Kidney epithelial cell (primary cell): ENCODE measurements around the gene SMPD4. TPM values are rescaled to one million over a fixed set of nuclear protein-coding genes. Genes with fewer than 3 reads are reported as not detected.
"Not testable (repeated sequence)": the region's sequence is repeated elsewhere in the genome, so short reads cannot be mapped to it uniquely, and the experiment has no call there.

Source experiments
- DNase-seq: peaks from one replicate; pipeline ENCODE4 v3.0.0-alpha.2; 2010; ENCODE audit warnings: low read depth
- H3K27me3 ChIP-seq: 2 replicates; pipeline ENCODE4 v1.6.0; 2011; ENCODE audit warnings: low read length; ENCODE audit not compliant: control insufficient read depth, insufficient read depth
- H3K36me3 ChIP-seq: 2 replicates; pipeline ENCODE4 v1.5.1; 2011; ENCODE audit warnings: low read length; ENCODE audit not compliant: control insufficient read depth, insufficient read depth
- H3K4me3 ChIP-seq: 2 replicates; pipeline ENCODE4 v1.5.1; 2011; ENCODE audit warnings: low read depth, mild to moderate bottlenecking, control low read depth, low read length
- total RNA-seq: library from RNA; depleted of rRNA; stranded (reverse); fragments of >200 nt; gene quantifications from 2 replicates; pipeline ENCODE4 v1.2.3, GENCODE V29; 2015
- TF ChIP-seq, protein P1 (sequence below): IDR thresholded peaks from 2 replicates; pipeline ENCODE4 v1.5.1; 2011; ENCODE audit warnings: mild to moderate bottlenecking, moderate library complexity, low read length, control low read depth, inconsistent platforms; ENCODE audit not compliant: insufficient read depth, poor library complexity, severe bottlenecking

SMPD4 gene
- total RNA-seq, 1 donor from 2014 or later: 52.8 TPM

DNA sequence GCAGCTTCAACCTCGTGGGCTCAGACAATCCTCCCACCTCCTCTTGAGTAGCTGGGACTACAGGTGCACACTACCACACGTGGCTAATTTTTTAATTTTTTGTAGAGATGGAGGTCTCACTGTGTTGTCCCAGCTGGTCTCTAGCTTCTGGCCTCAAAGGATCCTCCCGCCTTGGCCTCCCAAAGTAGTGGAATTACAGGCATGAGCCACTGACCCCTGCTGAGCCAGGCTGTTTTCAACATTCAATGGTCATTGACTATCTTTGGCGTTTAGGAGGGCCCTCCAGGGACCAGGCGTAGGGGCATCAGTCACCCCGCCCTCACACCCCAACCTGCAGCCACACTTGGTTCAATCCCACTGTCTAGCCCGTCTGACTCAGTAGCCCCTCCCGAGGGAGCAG is 5.9 kb upstream of the SMPD4 start:
- Histone ChIP-seq H3K36me3 (peaks cover 1% of the 10 kb centered on the region), H3K4me3 (no peak overlapping the region)
- TF ChIP-seq, protein P1, sequence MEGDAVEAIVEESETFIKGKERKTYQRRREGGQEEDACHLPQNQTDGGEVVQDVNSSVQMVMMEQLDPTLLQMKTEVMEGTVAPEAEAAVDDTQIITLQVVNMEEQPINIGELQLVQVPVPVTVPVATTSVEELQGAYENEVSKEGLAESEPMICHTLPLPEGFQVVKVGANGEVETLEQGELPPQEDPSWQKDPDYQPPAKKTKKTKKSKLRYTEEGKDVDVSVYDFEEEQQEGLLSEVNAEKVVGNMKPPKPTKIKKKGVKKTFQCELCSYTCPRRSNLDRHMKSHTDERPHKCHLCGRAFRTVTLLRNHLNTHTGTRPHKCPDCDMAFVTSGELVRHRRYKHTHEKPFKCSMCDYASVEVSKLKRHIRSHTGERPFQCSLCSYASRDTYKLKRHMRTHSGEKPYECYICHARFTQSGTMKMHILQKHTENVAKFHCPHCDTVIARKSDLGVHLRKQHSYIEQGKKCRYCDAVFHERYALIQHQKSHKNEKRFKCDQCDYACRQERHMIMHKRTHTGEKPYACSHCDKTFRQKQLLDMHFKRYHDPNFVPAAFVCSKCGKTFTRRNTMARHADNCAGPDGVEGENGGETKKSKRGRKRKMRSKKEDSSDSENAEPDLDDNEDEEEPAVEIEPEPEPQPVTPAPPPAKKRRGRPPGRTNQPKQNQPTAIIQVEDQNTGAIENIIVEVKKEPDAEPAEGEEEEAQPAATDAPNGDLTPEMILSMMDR: no peak

DNA sequence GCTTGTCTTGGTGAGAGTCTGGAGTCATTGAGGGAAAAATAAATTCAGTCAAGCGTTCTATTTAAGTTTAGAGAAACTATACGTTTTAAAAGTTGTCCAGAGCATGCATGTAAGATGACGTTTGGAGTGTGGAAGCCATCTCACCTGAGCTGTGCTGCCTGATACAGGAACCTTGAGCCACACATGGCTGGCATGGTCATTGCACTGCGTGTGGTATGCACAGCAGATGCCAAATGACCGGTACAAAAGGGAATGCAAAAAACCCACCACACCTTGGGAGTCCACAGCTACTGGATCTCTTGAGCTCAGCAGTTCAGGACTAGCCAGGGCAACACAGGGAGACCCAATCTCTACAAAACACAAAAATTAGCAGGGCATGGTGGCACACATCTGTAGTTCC is 5.0 kb upstream of the SMPD4 start:
- no peaks in the 10 kb centered on the region for H3K27me3 ChIP-seq
- H3K4me3 ChIP-seq: no peak overlapping the region
- peaks cover 1% of the 10 kb centered on the region for H3K36me3 ChIP-seq
- DNase-seq: no peak
- TF ChIP-seq, protein P1: no peak

More for the DNA sequence above, 5.9 kb upstream of the SMPD4 start:
- H3K27me3 ChIP-seq: no peaks in the 10 kb centered on the region
- no peak for DNase-seq

DNA sequence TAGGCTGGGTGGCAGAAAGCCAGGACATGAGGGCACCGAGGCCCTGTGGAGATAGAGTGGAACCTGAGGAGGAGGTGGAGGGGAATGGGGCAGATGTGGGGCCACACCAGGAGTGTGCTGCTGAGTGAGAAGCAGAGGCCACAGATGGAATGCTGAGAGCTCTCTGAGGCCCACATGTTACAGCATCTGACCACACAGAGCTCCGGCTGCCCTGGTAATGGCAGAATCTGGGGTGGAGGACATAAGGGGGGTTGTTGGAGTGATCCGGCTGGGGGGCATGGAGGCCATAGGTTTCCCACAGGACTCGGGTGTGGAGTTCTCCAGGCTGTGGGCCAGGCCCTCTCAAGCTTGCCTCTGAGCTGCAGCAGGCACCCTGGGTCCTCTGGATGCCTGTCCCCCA is 4.5 kb upstream of the SMPD4 start:
- DNase-seq: no peak
- TF ChIP-seq, protein P1: no peak
- no peak overlapping the region for H3K4me3 ChIP-seq
- peaks cover 1% of the 10 kb centered on the region for H3K36me3 ChIP-seq
- H3K27me3 ChIP-seq: no peaks in the 10 kb centered on the region

DNA sequence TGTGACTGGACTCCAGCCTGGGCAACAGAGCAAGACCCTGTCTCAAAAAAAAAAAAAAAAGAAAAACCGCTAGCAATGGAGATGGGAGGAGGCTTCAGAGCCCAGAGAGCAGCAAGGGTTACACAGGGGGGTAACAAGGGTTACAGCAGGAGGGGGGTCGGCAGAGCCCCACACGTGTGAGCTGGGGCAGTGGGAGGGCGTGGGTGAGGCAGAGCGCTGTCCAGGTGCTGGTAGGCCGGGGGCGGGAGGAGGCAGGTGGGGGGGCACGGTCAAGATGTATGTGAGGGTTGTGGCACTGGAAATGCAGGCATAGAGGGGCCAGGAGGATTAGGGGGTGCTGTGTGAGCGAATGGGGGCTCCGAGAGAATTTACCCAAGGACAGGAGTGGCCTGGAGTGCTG is 4.0 kb upstream of the SMPD4 start:
- DNase-seq: no peak
- Histone ChIP-seq H3K36me3 (peaks cover 1% of the 10 kb centered on the region), H3K27me3 (no peaks in the 10 kb centered on the region), H3K4me3 (no peak overlapping the region)
- TF ChIP-seq, protein P1: no peak

DNA sequence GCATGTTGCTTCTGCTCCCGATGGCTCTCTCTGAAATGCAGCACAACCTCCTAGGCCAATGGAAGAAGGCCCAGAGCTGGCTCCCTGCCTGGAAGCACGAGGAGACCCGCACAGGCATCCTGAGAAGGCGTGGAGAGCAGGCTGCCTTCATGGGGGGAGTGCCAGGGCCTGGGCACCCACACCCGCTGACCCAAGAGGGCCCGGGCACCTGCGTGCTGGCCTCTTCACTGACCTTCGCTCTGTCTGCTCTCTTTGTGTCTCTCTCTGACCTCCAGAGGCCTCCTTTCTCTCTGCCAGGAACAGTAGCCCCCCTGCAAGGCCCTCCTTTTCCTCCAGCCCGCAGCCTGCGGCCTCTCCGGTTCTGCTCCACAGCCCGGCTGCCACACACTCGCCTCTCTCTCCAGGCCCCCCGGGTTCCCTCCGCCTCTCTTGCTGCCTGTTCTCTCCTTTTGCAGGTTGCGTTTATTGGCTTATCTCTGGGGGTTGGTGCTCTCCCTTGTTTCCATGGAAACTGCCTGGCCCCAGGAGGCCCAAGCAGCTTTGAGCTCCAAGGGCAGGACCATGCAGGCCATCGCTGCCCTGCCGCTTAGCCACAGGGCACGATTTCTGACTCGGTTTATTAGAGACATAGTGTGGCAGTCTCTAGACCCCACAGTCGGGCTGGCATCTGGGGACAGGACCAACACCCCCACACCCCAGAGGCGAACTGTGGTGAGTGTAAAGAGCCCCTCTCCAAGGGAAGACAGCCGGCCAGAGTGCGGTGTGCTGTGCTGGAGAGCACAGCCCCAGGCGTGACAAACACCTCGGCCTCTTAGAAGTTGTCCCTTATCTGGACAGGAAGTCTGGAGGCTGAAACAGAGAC is 2.3 kb upstream of the SMPD4 start:
- TF ChIP-seq, protein P1: no peak
- H3K4me3 ChIP-seq: peak overlapping the region; percentile 59
- H3K36me3 ChIP-seq: peaks cover 1% of the 10 kb centered on the region
- H3K27me3 ChIP-seq: no peaks in the 10 kb centered on the region
- no peak for DNase-seq

DNA sequence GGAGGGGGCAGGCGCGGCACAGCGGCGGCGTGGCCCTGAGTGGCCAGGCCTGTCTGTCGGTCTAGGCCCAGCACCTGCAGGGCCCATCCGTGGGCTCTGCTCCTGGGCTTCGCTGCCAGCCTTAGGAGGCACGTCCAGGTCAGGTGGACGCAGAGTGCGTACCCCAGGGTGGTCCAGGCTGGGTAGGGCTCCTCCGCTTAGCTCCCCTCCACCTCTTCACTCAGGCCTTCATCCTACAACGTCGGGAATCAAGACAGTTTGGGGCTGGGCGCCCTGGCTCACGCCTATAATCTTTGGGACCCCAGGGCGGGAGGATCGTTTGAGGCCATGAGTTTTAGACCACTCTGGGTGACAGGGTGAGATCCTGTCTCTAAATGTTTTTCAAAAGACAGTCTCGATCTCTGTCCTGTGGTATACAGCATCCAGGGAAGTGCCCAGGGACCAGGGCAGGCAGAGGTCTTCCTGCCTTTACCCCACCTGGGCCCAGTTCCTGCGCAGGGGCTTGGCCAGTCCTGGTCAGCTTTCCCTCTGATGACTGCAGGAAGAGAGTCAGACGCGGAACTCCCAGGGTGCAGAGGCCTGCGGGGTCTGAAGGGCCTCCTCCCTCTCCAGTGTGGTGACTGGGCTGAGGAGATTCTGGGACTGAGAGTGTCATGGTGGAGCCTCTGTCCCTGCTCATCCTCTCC is 1.6 kb upstream of the SMPD4 start:
- H3K4me3 ChIP-seq: peak overlapping the region; percentile 59
- H3K36me3 ChIP-seq, DNase-seq, H3K27me3 ChIP-seq: not testable (repeated sequence)
